ENCODE data around the gene IQSEC1.

IQSEC1 gene

GRCh38 chr3:12906916-12907290 lies 166.3 kb downstream of the IQSEC1 start:
- no peak for TF ChIP-seq FOXP2 (optimal IDR thresholded peaks at IDR 0.05; ENCODE audit: borderline replicate concordance, extremely low read depth, extremely low read length, insufficient read depth)
- no peak for TF ChIP-seq SIN3A (IDR thresholded peaks at IDR 0.05; ENCODE audit: borderline replicate concordance, insufficient read depth, low read length)
- no peak for TF ChIP-seq REST (IDR thresholded peaks at IDR 0.05; ENCODE audit: insufficient read depth in 1 of 2, low read depth in 2 of 2, low read length in 2 of 2)
- TF ChIP-seq POLR2AphosphoS5 (IDR thresholded peaks at IDR 0.05; ENCODE audit: low read depth, low read length): no peak
- no peak for TF ChIP-seq TAF1 (IDR thresholded peaks at IDR 0.05; ENCODE audit: borderline replicate concordance, insufficient read depth, low read length)

GRCh38 chr3:12906141-12906915 lies 166.9 kb downstream of the IQSEC1 start:
- TF ChIP-seq TAF1 (IDR thresholded peaks at IDR 0.05; ENCODE audit: borderline replicate concordance, insufficient read depth, low read length): no peak
- no peak for TF ChIP-seq FOXP2 (optimal IDR thresholded peaks at IDR 0.05; ENCODE audit: borderline replicate concordance, extremely low read depth, extremely low read length, insufficient read depth)
- TF ChIP-seq REST (IDR thresholded peaks at IDR 0.05; ENCODE audit: insufficient read depth in 1 of 2, low read depth in 2 of 2, low read length in 2 of 2): no peak
- TF ChIP-seq POLR2AphosphoS5 (IDR thresholded peaks at IDR 0.05; ENCODE audit: low read depth, low read length): no peak
- no peak for TF ChIP-seq SIN3A (IDR thresholded peaks at IDR 0.05; ENCODE audit: borderline replicate concordance, insufficient read depth, low read length)

GRCh38 chr3:12905316-12906071 lies 167.7 kb downstream of the IQSEC1 start:
- TF ChIP-seq POLR2AphosphoS5 (IDR thresholded peaks at IDR 0.05; ENCODE audit: low read depth, low read length): no peak
- TF ChIP-seq TAF1 (IDR thresholded peaks at IDR 0.05; ENCODE audit: borderline replicate concordance, insufficient read depth, low read length): no peak
- TF ChIP-seq REST (IDR thresholded peaks at IDR 0.05; ENCODE audit: insufficient read depth in 1 of 2, low read depth in 2 of 2, low read length in 2 of 2): no peak
- no peak for TF ChIP-seq SIN3A (IDR thresholded peaks at IDR 0.05; ENCODE audit: borderline replicate concordance, insufficient read depth, low read length)
- TF ChIP-seq FOXP2 (optimal IDR thresholded peaks at IDR 0.05; ENCODE audit: borderline replicate concordance, extremely low read depth, extremely low read length, insufficient read depth): no peak

GRCh38 chr3:12904951-12905315 lies 168.3 kb downstream of the IQSEC1 start:
- TF ChIP-seq POLR2AphosphoS5 (IDR thresholded peaks at IDR 0.05; ENCODE audit: low read depth, low read length): no peak

GRCh38 chr3:12903881-12904280 lies 169.3 kb downstream of the IQSEC1 start:
- TF ChIP-seq FOXP2 (optimal IDR thresholded peaks at IDR 0.05; ENCODE audit: borderline replicate concordance, extremely low read depth, extremely low read length, insufficient read depth): no peak
- no peak for TF ChIP-seq POLR2AphosphoS5 (IDR thresholded peaks at IDR 0.05; ENCODE audit: low read depth, low read length)
- no peak for TF ChIP-seq TAF1 (IDR thresholded peaks at IDR 0.05; ENCODE audit: borderline replicate concordance, insufficient read depth, low read length)
- no peak for TF ChIP-seq SIN3A (IDR thresholded peaks at IDR 0.05; ENCODE audit: borderline replicate concordance, insufficient read depth, low read length)
- TF ChIP-seq REST (IDR thresholded peaks at IDR 0.05; ENCODE audit: insufficient read depth in 1 of 2, low read depth in 2 of 2, low read length in 2 of 2): no peak
